ENCODE measurements around the gene ACKR4.

DNA sequence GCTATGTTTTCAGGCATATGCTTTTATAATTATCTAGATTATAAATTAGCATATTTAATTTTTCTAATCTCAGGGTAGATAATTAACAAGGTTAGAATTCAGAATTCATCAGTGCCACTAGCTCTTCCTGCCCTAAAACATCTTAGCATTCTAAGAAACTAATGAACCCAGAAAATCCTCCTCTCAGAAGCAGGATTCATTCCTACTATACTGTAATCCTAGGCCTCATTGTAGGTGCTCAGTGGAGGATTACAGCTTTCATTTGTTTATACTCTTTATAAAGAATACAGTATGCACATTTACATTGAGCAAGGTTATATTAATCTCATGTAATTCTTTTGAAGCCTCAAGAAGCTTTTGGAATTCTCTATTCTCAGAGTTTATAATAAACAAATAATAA, 41.6 kb downstream of the ACKR4 start:
- TF ChIP-seq, protein P1, sequence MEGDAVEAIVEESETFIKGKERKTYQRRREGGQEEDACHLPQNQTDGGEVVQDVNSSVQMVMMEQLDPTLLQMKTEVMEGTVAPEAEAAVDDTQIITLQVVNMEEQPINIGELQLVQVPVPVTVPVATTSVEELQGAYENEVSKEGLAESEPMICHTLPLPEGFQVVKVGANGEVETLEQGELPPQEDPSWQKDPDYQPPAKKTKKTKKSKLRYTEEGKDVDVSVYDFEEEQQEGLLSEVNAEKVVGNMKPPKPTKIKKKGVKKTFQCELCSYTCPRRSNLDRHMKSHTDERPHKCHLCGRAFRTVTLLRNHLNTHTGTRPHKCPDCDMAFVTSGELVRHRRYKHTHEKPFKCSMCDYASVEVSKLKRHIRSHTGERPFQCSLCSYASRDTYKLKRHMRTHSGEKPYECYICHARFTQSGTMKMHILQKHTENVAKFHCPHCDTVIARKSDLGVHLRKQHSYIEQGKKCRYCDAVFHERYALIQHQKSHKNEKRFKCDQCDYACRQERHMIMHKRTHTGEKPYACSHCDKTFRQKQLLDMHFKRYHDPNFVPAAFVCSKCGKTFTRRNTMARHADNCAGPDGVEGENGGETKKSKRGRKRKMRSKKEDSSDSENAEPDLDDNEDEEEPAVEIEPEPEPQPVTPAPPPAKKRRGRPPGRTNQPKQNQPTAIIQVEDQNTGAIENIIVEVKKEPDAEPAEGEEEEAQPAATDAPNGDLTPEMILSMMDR (IDR thresholded peaks at IDR 0.05), result no peak
- TF ChIP-seq, protein P2, sequence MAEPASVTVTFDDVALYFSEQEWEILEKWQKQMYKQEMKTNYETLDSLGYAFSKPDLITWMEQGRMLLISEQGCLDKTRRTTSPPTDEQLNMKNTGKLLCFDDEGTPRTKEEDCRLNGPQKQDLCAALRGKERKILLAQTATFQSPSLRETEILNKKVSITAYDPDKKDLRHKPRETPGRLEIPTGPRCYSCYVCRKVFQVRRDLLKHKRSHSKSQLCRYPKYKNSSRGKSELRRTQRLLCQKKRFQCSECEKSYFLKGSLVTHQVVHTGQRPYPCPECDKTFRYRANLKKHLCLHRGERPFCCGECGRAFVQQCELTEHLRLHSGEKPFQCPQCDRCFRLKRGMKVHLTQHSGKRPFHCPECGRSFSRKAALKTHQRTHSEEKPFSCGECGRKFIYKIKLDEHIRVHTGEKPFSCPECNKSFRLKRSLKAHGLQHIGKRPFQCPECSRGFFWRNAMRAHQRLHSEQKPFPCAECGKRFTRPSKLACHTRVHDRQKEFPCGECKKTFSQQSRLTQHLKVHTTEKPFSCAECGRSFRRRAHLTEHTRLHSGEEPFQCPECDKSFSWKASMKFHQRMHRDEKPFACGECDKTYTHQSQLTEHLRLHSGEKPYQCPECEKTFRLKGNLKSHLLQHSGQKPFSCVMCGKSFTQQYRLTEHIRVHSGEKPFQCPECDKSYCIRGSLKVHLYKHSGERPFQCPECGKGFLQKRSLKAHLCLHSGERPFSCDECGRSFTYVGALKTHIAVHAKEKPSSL (CRISPR knock-in tag; conservative IDR thresholded peaks at IDR 0.05), result no peak
- no peak for TF ChIP-seq NR2C2 (CRISPR knock-in tag; IDR thresholded peaks at IDR 0.05)
- TF ChIP-seq CREM (CRISPR knock-in tag; IDR thresholded peaks at IDR 0.05), result no peak
- TF ChIP-seq, protein P3, sequence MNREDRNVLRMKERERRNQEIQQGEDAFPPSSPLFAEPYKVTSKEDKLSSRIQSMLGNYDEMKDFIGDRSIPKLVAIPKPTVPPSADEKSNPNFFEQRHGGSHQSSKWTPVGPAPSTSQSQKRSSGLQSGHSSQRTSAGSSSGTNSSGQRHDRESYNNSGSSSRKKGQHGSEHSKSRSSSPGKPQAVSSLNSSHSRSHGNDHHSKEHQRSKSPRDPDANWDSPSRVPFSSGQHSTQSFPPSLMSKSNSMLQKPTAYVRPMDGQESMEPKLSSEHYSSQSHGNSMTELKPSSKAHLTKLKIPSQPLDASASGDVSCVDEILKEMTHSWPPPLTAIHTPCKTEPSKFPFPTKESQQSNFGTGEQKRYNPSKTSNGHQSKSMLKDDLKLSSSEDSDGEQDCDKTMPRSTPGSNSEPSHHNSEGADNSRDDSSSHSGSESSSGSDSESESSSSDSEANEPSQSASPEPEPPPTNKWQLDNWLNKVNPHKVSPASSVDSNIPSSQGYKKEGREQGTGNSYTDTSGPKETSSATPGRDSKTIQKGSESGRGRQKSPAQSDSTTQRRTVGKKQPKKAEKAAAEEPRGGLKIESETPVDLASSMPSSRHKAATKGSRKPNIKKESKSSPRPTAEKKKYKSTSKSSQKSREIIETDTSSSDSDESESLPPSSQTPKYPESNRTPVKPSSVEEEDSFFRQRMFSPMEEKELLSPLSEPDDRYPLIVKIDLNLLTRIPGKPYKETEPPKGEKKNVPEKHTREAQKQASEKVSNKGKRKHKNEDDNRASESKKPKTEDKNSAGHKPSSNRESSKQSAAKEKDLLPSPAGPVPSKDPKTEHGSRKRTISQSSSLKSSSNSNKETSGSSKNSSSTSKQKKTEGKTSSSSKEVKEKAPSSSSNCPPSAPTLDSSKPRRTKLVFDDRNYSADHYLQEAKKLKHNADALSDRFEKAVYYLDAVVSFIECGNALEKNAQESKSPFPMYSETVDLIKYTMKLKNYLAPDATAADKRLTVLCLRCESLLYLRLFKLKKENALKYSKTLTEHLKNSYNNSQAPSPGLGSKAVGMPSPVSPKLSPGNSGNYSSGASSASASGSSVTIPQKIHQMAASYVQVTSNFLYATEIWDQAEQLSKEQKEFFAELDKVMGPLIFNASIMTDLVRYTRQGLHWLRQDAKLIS (CRISPR knock-in tag; IDR thresholded peaks at IDR 0.05; ENCODE audit: borderline replicate concordance), result no peak
- TF ChIP-seq GTF2I (CRISPR knock-in tag; conservative IDR thresholded peaks at IDR 0.05), result no peak
- no peak for TF ChIP-seq ZNF416 (CRISPR knock-in tag; IDR thresholded peaks at IDR 0.05)
- no peak for TF ChIP-seq CREB1 (CRISPR knock-in tag; IDR thresholded peaks at IDR 0.05)
